OCI-LY3 (cell line): ENCODE results near the gene OPHN1.

Source experiments
- CTCF ChIP-seq: fragments of 200-600, 300-600 bp; sonication (generic); IDR thresholded peaks from 2 replicates; pipeline ENCODE4 v1.5.1; 2014; ENCODE audit warnings: antibody characterized with exemption, low read length, low read depth
- EZH2phosphoT487 ChIP-seq: fragments of 200-600 bp; shearing (Covaris generic); IDR thresholded peaks from 2 replicates; pipeline ENCODE4 v1.6.1; 2018; ENCODE audit warnings: antibody characterized with exemption, mixed run types, low read depth

- no peak for TF ChIP-seq CTCF
- TF ChIP-seq EZH2phosphoT487, result no peak
These were observed 293.5 kb downstream of the OPHN1 start for GRCh38 chrX:68139791-68140190.
